T-helper 22 cell (primary cell): ENCODE measurements around the gene PGAP2.
A peak's percentile ranks its signal among the peaks of the same experiment; 100 is the strongest.
"Not testable (repeated sequence)": the region's sequence is repeated elsewhere in the genome, so short reads cannot be mapped to it uniquely, and the experiment has no call there.

ENCODE experiments used
- DNase-seq: peaks from one replicate; pipeline ENCODE4 v3.0.0-alpha.2; 2020; ENCODE audit warnings: low read depth

PGAP2 gene

GRCh38 chr11:3803726-3804495 is 4.4 kb upstream of the PGAP2 start:
- DNase-seq: no peak

GRCh38 chr11:3808861-3809623 is 682 bp downstream of the PGAP2 start:
- peak; percentile 26 for DNase-seq

- DNase-seq: no peak
Observed at GRCh38 chr11:3809624-3809928, 1.2 kb downstream of the PGAP2 start.

GRCh38 chr11:3810446-3810845 is 2.1 kb downstream of the PGAP2 start:
- no peak for DNase-seq

- no peak for DNase-seq
Observed at GRCh38 chr11:3810951-3811350, 2.6 kb downstream of the PGAP2 start.

GRCh38 chr11:3814832-3815231 is 6.5 kb downstream of the PGAP2 start:
- not testable (repeated sequence) for DNase-seq

- no peak for DNase-seq
Observed at GRCh38 chr11:3815845-3816244, 7.5 kb downstream of the PGAP2 start.

GRCh38 chr11:3816673-3817072 is 8.3 kb downstream of the PGAP2 start:
- DNase-seq: no peak

- DNase-seq: no peak
Observed at GRCh38 chr11:3817181-3817800, 8.9 kb downstream of the PGAP2 start.

- no peak for DNase-seq
Observed at GRCh38 chr11:3820971-3821370, 12.6 kb downstream of the PGAP2 start.

- no peak for DNase-seq
Observed at GRCh38 chr11:3822312-3822711, 14.0 kb downstream of the PGAP2 start.

- no peak for DNase-seq
Observed at GRCh38 chr11:3823303-3823702, 14.9 kb downstream of the PGAP2 start.

GRCh38 chr11:3823762-3824506 is 15.6 kb downstream of the PGAP2 start:
- DNase-seq: no peak

- peak; percentile 54 for DNase-seq
Observed at GRCh38 chr11:3824714-3825472, 16.5 kb downstream of the PGAP2 start.

- DNase-seq: no peak
Observed at GRCh38 chr11:3825473-3826154, 17.3 kb downstream of the PGAP2 start.

- no peak for DNase-seq
Observed at GRCh38 chr11:3826721-3827120, 18.4 kb downstream of the PGAP2 start.

GRCh38 chr11:3827434-3828186 is 19.2 kb downstream of the PGAP2 start:
- DNase-seq: no peak

- no peak for DNase-seq
Observed at GRCh38 chr11:3830088-3830487, 21.7 kb downstream of the PGAP2 start.

GRCh38 chr11:3830730-3831129 is 22.4 kb downstream of the PGAP2 start:
- no peak for DNase-seq
